Nephron progenitor cell (in vitro differentiated cells): Measurements from ENCODE around the gene CCR9.
"Not testable (repeated sequence)": the region's sequence is repeated elsewhere in the genome, so short reads cannot be mapped to it uniquely, and the experiment has no call there.

Source experiments
- DNase-seq: peaks from one replicate; pipeline ENCODE4 v3.0.0; 2021
- H3K27ac Mint-ChIP-seq: 2 replicates; pipeline ENCODE4 v1.8.0; 2021; ENCODE audit warnings: mild to moderate bottlenecking, moderate library complexity, mixed read lengths
- H3K27me3 Mint-ChIP-seq: 2 replicates; pipeline ENCODE4 v1.8.0; 2021; ENCODE audit warnings: mild to moderate bottlenecking, low read depth, mixed read lengths; ENCODE audit not compliant: poor library complexity
- H3K36me3 Mint-ChIP-seq: 2 replicates; pipeline ENCODE4 v1.8.0; 2021; ENCODE audit warnings: low read depth, mixed read lengths
- H3K4me1 Mint-ChIP-seq: 2 replicates; pipeline ENCODE4 v1.8.0; 2021; ENCODE audit warnings: mixed read lengths
- H3K4me3 Mint-ChIP-seq: 2 replicates; pipeline ENCODE4 v1.8.0; 2021; ENCODE audit warnings: mild to moderate bottlenecking, moderate library complexity, mixed read lengths
- H3K9me3 Mint-ChIP-seq: 2 replicates; pipeline ENCODE4 v1.8.0; 2021; ENCODE audit warnings: mild to moderate bottlenecking, moderate library complexity, mixed read lengths
- TF ChIP-seq, protein P1 (sequence below): fragments of 200-600 bp; sonication (generic); IDR thresholded peaks from 2 replicates; pipeline ENCODE4 v1.5.0; 2021; ENCODE audit warnings: antibody characterized with exemption

CCR9 gene

DNA sequence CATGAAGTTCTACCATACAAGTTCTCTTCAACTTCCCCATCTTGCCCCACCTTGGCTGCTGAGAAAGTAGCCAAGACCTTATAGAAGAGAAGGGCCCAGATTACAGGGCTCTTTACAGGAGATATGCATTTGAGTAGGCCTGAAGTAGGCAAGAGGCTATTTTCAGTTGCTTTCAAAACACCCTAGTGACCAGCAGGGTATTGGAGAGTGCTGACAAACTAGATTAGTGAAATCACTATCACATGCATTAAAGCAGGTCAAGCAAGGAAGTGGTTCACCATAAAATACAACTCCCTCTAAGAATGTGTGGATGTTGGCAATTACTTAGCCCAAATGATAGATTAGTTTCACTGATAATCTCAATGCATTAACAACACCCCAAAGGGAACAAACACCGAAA lies 41.7 kb upstream of the CCR9 start:
- Mint-ChIP-seq H3K9me3 (peaks cover 4% of the 10 kb centered on the region), H3K27me3 (peaks cover 68% of the 10 kb centered on the region), H3K4me1 (peaks cover 19% of the 10 kb centered on the region), H3K4me3 (no peak overlapping the region), H3K36me3 (no peaks in the 10 kb centered on the region), H3K27ac (no peak overlapping the region)
- DNase-seq, result no peak
- TF ChIP-seq, protein P1, sequence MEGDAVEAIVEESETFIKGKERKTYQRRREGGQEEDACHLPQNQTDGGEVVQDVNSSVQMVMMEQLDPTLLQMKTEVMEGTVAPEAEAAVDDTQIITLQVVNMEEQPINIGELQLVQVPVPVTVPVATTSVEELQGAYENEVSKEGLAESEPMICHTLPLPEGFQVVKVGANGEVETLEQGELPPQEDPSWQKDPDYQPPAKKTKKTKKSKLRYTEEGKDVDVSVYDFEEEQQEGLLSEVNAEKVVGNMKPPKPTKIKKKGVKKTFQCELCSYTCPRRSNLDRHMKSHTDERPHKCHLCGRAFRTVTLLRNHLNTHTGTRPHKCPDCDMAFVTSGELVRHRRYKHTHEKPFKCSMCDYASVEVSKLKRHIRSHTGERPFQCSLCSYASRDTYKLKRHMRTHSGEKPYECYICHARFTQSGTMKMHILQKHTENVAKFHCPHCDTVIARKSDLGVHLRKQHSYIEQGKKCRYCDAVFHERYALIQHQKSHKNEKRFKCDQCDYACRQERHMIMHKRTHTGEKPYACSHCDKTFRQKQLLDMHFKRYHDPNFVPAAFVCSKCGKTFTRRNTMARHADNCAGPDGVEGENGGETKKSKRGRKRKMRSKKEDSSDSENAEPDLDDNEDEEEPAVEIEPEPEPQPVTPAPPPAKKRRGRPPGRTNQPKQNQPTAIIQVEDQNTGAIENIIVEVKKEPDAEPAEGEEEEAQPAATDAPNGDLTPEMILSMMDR, result no peak

DNA sequence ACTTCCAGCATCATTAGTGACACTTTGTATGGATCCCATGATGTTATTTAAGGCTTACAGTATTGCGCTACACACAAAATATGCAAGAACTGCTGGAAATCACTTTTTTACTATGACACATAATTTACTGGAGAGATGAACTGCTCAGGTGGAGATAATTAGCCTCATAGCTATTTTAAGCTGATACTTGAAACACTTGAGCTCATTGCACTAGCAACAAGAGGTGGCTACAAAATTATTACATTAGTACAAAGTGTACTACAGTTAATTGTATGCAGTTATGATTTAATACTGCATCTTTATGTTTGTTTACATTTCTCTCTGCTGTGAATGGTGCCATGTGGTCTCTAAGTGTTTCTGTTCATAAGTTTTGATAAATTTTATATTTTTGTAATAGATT lies 38.0 kb upstream of the CCR9 start:
- Mint-ChIP-seq H3K9me3 (no peaks in the 10 kb centered on the region), H3K27me3 (peaks cover 88% of the 10 kb centered on the region), H3K27ac (no peak overlapping the region), H3K4me1 (no peaks in the 10 kb centered on the region), H3K4me3 (no peak overlapping the region), H3K36me3 (no peaks in the 10 kb centered on the region)
- TF ChIP-seq, protein P1, result no peak
- DNase-seq, result no peak

DNA sequence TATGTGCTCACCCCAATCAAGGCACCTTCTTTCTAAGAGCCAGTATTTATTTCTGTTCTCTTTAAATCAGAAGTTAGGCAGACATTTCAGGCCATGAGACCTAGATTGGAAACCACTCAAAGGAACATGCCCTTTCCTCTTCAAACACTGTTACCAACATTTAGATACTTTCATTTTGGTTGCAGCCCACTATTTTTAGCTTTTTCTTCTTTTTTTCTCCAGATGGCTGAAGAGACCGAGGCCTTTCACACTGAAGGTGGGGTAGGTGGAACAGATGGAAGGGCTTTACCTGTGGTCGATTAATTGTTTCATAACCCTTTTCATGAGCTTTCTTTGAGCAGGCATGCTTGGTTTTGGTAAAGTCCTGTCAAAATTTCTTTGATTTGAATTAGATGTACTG lies 33.5 kb upstream of the CCR9 start:
- Mint-ChIP-seq H3K4me3 (no peak overlapping the region), H3K9me3 (peaks cover 17% of the 10 kb centered on the region), H3K4me1 (no peaks in the 10 kb centered on the region), H3K36me3 (no peaks in the 10 kb centered on the region), H3K27me3 (peaks cover 65% of the 10 kb centered on the region), H3K27ac (no peak overlapping the region)
- TF ChIP-seq, protein P1, result no peak
- DNase-seq, result no peak

DNA sequence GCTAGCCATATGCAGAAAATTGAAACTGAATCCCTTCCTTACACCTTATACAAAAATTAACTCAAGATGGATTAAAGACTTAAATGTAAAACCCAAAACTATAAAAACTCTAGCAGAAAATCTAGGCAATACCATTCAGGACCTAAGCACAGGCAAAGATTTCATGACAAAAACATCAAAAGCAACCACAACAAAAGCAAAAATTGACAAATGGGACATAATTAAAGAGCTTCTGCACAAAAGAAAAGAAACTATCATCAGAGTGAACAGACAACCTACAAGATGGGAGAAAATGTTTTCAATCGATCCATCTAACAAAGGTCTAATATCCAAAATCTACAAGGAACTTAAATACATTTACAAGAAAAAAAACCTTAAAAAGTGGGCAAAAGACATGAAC lies 30.0 kb upstream of the CCR9 start:
- DNase-seq, H3K27ac Mint-ChIP-seq, H3K4me1 Mint-ChIP-seq, H3K4me3 Mint-ChIP-seq, H3K36me3 Mint-ChIP-seq: not testable (repeated sequence)
- Mint-ChIP-seq H3K27me3 (peaks cover 32% of the 10 kb centered on the region), H3K9me3 (peaks cover 17% of the 10 kb centered on the region)

DNA sequence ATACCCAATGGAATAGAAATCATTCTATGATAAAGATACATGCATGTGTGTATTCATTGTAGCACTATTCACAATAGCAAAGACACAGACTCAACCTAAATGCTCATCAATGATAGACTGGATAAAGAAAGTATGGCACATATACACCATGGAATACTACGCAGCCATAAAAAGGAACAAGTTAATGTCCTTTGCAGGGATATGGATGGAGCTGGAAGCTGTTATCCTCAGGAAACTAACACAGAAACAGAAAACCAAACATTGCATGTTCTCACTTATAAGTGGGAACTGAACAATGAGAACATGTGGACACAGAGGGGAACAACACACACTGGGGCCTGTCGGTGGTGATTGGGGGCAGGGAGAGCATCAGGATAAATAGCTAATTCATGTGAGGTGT lies 29.3 kb upstream of the CCR9 start:
- DNase-seq, H3K4me3 Mint-ChIP-seq, H3K27ac Mint-ChIP-seq, H3K4me1 Mint-ChIP-seq, H3K36me3 Mint-ChIP-seq: not testable (repeated sequence)
- Mint-ChIP-seq H3K27me3 (peaks cover 25% of the 10 kb centered on the region), H3K9me3 (peaks cover 17% of the 10 kb centered on the region)

DNA sequence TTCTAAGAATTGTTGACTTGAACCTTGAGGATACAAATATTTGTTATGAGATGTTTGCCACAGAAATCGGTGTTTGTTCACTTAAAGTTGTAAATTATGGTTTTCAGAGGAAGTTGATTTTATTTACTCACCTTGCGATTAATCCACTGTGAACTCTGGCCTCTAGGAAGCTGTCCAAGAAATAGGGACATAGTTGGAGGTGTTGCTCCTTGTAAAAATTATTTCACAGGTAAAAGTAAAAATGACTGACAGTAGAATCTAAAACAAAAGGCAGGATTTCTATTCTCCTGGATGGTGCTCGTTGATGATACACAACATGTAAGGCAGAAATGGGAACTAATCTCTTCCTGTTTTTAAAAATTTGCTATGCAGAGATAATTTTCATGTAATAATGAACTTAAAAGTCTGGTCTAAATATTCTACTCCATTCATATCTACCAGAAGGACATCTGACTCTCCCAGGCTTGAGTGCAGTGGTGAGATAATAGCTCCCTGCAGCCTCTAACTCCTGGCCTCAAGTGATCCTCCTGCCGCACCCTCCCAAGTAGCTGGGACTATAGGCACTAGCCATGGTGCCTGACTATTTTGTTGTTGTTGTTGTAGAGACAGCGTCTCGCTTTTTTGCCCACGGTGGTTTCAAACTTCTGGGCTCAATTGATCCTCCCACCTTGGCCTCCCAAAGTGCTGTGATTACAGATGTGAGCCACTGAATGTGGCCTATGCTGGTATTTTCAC lies 27.4 kb upstream of the CCR9 start:
- Mint-ChIP-seq H3K36me3 (no peaks in the 10 kb centered on the region), H3K4me3 (no peak overlapping the region), H3K27me3 (peaks cover 19% of the 10 kb centered on the region), H3K27ac (no peak overlapping the region), H3K9me3 (peaks cover 28% of the 10 kb centered on the region), H3K4me1 (no peaks in the 10 kb centered on the region)
- TF ChIP-seq, protein P1, result no peak
- no peak for DNase-seq

DNA sequence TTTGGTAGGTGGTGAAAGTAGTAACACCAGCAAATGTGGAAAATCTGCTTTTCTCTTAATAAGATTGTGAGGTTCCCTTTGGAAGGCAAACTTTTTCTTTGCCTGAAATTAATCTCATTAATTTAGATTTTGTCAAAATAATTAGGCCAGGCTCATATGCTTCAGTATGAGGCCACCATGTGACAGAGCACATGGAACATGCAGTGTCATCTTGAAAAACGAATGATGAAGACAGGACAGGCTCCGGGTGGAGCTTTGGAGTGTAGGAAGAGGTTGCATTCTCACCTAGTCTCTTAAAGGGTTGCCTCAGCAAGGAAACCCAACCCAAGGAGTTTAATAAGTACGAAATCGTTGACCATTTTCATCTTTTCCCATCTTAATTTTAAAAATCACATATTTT lies 25.9 kb upstream of the CCR9 start:
- H3K36me3 Mint-ChIP-seq, result no peaks in the 10 kb centered on the region

More for the DNA sequence above, 25.9 kb upstream of the CCR9 start:
- TF ChIP-seq, protein P1, result no peak
- H3K27me3 Mint-ChIP-seq, result peaks cover 4% of the 10 kb centered on the region
- no peaks in the 10 kb centered on the region for H3K4me1 Mint-ChIP-seq
- H3K4me3 Mint-ChIP-seq, result no peak overlapping the region
- H3K27ac Mint-ChIP-seq, result no peak overlapping the region
- DNase-seq, result no peak
- H3K9me3 Mint-ChIP-seq, result peaks cover 27% of the 10 kb centered on the region
